Gastroesophageal sphincter (tissue), 3 donors: Measurements from ENCODE around the gene GDF2.

ENCODE experiments used
- CTCF ChIP-seq, 4 experiments: fragments of 200-600 bp in 2 of 4; fragments of 450-650 bp in 2 of 4; sonication (generic) in 1 of 4; IDR thresholded peaks; one replicate each; pipeline ENCODE4 v1.5.1; 2017 to 2019; ENCODE audit warnings: antibody characterized with exemption in 4 of 4, mild to moderate bottlenecking in 2 of 4, moderate library complexity in 2 of 4
- POLR2A ChIP-seq, 2 donors: fragments of 450-650 bp; IDR thresholded peaks; one replicate each; pipeline ENCODE4 v1.6.1; 2017; ENCODE audit warnings: antibody characterized with exemption in 2 of 2, mild to moderate bottlenecking in 2 of 2, moderate library complexity in 1 of 2
- POLR2AphosphoS5 ChIP-seq: sonication (generic); formaldehyde crosslinking; IDR thresholded peaks from one replicate; pipeline ENCODE4 v1.6.1; 2017; ENCODE audit warnings: antibody characterized with exemption

GRCh38 chr10:47276576-47277351, 45.5 kb upstream of the GDF2 start:
- TF ChIP-seq CTCF (IDR thresholded peaks at IDR 0.05): no peak
- no peak for TF ChIP-seq POLR2A (IDR thresholded peaks at IDR 0.05)
- no peak for TF ChIP-seq POLR2AphosphoS5
